PC-9 (cell line): ENCODE results near the gene LAMTOR2.

Experiments
- CTCF ChIP-seq: fragments of 200-600 bp; sonication (generic); conservative IDR thresholded peaks from 2 replicates; pipeline ENCODE4 v1.6.1; 2017; ENCODE audit warnings: mixed run types, antibody characterized with exemption, mild to moderate bottlenecking, moderate library complexity
- EZH2 ChIP-seq: fragments of 200-600 bp; sonication (generic); IDR thresholded peaks from 2 replicates; pipeline ENCODE4 v1.8.0; 2017; ENCODE audit warnings: antibody characterized with exemption, low read depth

- TF ChIP-seq CTCF (no peak), EZH2 (no peak)
These were observed 15.2 kb downstream of the LAMTOR2 start for GRCh38 chr1:156069490-156070455.
